ENCODE measurements around the gene KLHDC9.
"Not testable (repeated sequence)": the region's sequence is repeated elsewhere in the genome, so short reads cannot be mapped to it uniquely, and the experiment has no call there.

KLHDC9 gene

GRCh38 chr1:161059293-161059692 lies 38.9 kb upstream of the KLHDC9 start:
- TF ChIP-seq CTCF (IDR thresholded peaks at IDR 0.05), result no peak
- Histone ChIP-seq H3K4me3 (no peak overlapping the region), H3K27ac (no peak overlapping the region)
- no peak for DNase-seq (ENCODE audit: low spot score)

GRCh38 chr1:161061419-161061818 lies 36.7 kb upstream of the KLHDC9 start:
- no peak for DNase-seq (ENCODE audit: low spot score)
- no peak for TF ChIP-seq CTCF (IDR thresholded peaks at IDR 0.05)
- no peak overlapping the region for H3K4me3 ChIP-seq
- H3K27ac ChIP-seq, result no peak overlapping the region

GRCh38 chr1:161063936-161064335 lies 34.2 kb upstream of the KLHDC9 start:
- not testable (repeated sequence) for H3K27ac ChIP-seq; H3K4me3 ChIP-seq; DNase-seq (ENCODE audit: low spot score)

GRCh38 chr1:161065681-161066080 lies 32.5 kb upstream of the KLHDC9 start:
- H3K4me3 ChIP-seq; H3K27ac ChIP-seq; DNase-seq (ENCODE audit: low spot score): not testable (repeated sequence)

- no peak for TF ChIP-seq CTCF (IDR thresholded peaks at IDR 0.05)
- H3K27ac ChIP-seq, result no peak overlapping the region
- no peak for DNase-seq (ENCODE audit: low spot score)
- no peak overlapping the region for H3K4me3 ChIP-seq
Observed at GRCh38 chr1:161066694-161067093, 31.5 kb upstream of the KLHDC9 start.

- H3K27ac ChIP-seq, result peak overlapping the region in 1 of 2 donors; percentile 80
- H3K4me3 ChIP-seq, result peak overlapping the region; percentile 65
- no peak for TF ChIP-seq CTCF (IDR thresholded peaks at IDR 0.05)
- DNase-seq (ENCODE audit: low spot score), result no peak
Observed at GRCh38 chr1:161068306-161069234, 29.6 kb upstream of the KLHDC9 start.

GRCh38 chr1:161069241-161069640 lies 28.9 kb upstream of the KLHDC9 start:
- H3K27ac ChIP-seq, result peak overlapping the region in 1 of 2 donors; percentile 80
- TF ChIP-seq CTCF (IDR thresholded peaks at IDR 0.05), result no peak
- H3K4me3 ChIP-seq, result peak overlapping the region; percentile 65
- DNase-seq (ENCODE audit: low spot score), result no peak

GRCh38 chr1:161069731-161070270 lies 28.4 kb upstream of the KLHDC9 start, which contains the start of gene ARHGAP30:
Gene ARHGAP30 (minus strand): TSS chr1:161069891. CDS start chr1:161069624, 267 bp downstream.
- DNase-seq (ENCODE audit: low spot score), result no peak
- TF ChIP-seq CTCF (IDR thresholded peaks at IDR 0.05), result no peak
- peak within 1 kb of the TSS; percentile 65 for H3K4me3 ChIP-seq
- H3K27ac ChIP-seq, result peak within 1 kb of the TSS in 1 of 2 donors; percentile 80
